OCI-LY7 (cell line): Measurements from ENCODE around the gene DSCAM. TPM values are rescaled to one million over a fixed set of nuclear protein-coding genes. Genes with fewer than 3 reads are reported as not detected.

Experiments
- BruUV-seq: library from RNA; stranded (reverse); fragments of 400-500 nt; replicated peaks from 2 replicates; lab custom pipeline; 2021; lab: Mats Ljungman, UMichigan
- CTCF ChIA-PET: fragments of 300-600 bp; sonication (Branson Sonifier 250); formaldehyde crosslinking; loops from one replicate; lab custom pipeline; 2022; ENCODE audit warnings: antibody characterized with exemption; ENCODE audit not compliant: unreplicated experiment; lab: Charles Lee
- POLR2A ChIA-PET: fragments of 300-600 bp; sonication (Branson Sonifier 250); formaldehyde crosslinking; loops from one replicate; lab custom pipeline; 2022; ENCODE audit warnings: antibody characterized with exemption; lab: Charles Lee
- DNase-seq: peaks from one replicate; pipeline ENCODE4 v3.0.0-alpha.2; 2015; ENCODE audit warnings: low spot score
- H2AFZ ChIP-seq: fragments of 200-600 bp; sonication (generic), shearing (Covaris generic); 2 replicates; pipeline ENCODE4 v1.6.1; 2014; ENCODE audit warnings: mild to moderate bottlenecking, antibody characterized with exemption, low read length, moderate library complexity
- H3K27ac ChIP-seq: fragments of 200-600 bp; sonication (generic); 2 replicates; pipeline ENCODE4 v1.5.1; 2014; ENCODE audit warnings: mixed run types, low read depth, mild to moderate bottlenecking, moderate library complexity, low read length, inconsistent platforms; ENCODE audit not compliant: poor library complexity, severe bottlenecking
- H3K36me3 ChIP-seq: fragments of 200-600 bp; sonication (generic); 2 replicates; pipeline ENCODE4 v1.6.1; 2014; ENCODE audit warnings: mild to moderate bottlenecking, antibody characterized with exemption, low read length, moderate library complexity, mixed read lengths; ENCODE audit not compliant: insufficient read depth
- H3K4me1 ChIP-seq: fragments of 200-600 bp; sonication (generic); 2 replicates; pipeline ENCODE4 v1.5.1; 2014; ENCODE audit warnings: mild to moderate bottlenecking, low read length; ENCODE audit not compliant: insufficient read depth, poor library complexity, severe bottlenecking
- H3K4me2 ChIP-seq: fragments of 200-600 bp; sonication (generic); 2 replicates; pipeline ENCODE4 v1.6.1; 2014; ENCODE audit warnings: mild to moderate bottlenecking, low read length
- H3K4me3 ChIP-seq: fragments of 200-600 bp; sonication (generic); 2 replicates; pipeline ENCODE4 v1.5.1; 2014; ENCODE audit warnings: mild to moderate bottlenecking, low read depth, low read length; ENCODE audit not compliant: poor library complexity, severe bottlenecking
- H3K79me2 ChIP-seq: fragments of 200-600 bp; sonication (generic); 2 replicates; pipeline ENCODE4 v1.6.1; 2016; ENCODE audit warnings: low read depth, mild to moderate bottlenecking, low read length, moderate library complexity, mixed read lengths; ENCODE audit not compliant: insufficient read depth
- H3K9me2 ChIP-seq: fragments of 200-600 bp; sonication (generic); 2 replicates; pipeline ENCODE4 v1.6.1; 2016; ENCODE audit warnings: mild to moderate bottlenecking, low read length, mixed read lengths; ENCODE audit not compliant: insufficient read depth
- H3K9me3 ChIP-seq: fragments of 200-600 bp; sonication (generic); 2 replicates; pipeline ENCODE4 v1.6.1; 2014; ENCODE audit warnings: mild to moderate bottlenecking, mixed run types, low read length, mixed read lengths
- H4K20me1 ChIP-seq: fragments of 200-600 bp; sonication (generic); 2 replicates; pipeline ENCODE4 v1.6.1; 2014; ENCODE audit warnings: mild to moderate bottlenecking, antibody characterized with exemption, low read length, moderate library complexity, mixed read lengths; ENCODE audit not compliant: insufficient read depth
- EZH2phosphoT487 ChIP-seq: fragments of 200-600 bp; sonication (generic); IDR thresholded peaks from 2 replicates; pipeline ENCODE4 v1.6.1; 2018; ENCODE audit warnings: low read depth, borderline replicate concordance, mild to moderate bottlenecking, mixed run types, antibody characterized with exemption, low read length, moderate library complexity, mixed read lengths
- intact Hi-C: fragments of 100-400 bp; cut with micrococcal nuclease; formaldehyde crosslinking; loops from one replicate; pipeline ENCODE4 v1.10.0; 2022; ENCODE audit not compliant: unreplicated experiment
- total RNA-seq, 2 experiments: library from RNA; depleted of rRNA in 1 of 2; stranded (reverse); fragments of >200 nt in 1 of 2; shearing (Covaris generic) in 1 of 2; gene quantifications; 2 replicates each; pipeline ENCODE4 v1.2.3, GENCODE V29; 2014 to 2022
- TF ChIP-seq, protein P1 (sequence below): fragments of 200-600 bp; sonication (generic); conservative IDR thresholded peaks from 2 replicates; pipeline ENCODE4 v1.5.1; 2014; ENCODE audit warnings: mild to moderate bottlenecking, antibody characterized with exemption, low read length, moderate library complexity, mixed read lengths

DSCAM gene
- total RNA-seq, 2 experiments from 2014 or later = not detected

DNA sequence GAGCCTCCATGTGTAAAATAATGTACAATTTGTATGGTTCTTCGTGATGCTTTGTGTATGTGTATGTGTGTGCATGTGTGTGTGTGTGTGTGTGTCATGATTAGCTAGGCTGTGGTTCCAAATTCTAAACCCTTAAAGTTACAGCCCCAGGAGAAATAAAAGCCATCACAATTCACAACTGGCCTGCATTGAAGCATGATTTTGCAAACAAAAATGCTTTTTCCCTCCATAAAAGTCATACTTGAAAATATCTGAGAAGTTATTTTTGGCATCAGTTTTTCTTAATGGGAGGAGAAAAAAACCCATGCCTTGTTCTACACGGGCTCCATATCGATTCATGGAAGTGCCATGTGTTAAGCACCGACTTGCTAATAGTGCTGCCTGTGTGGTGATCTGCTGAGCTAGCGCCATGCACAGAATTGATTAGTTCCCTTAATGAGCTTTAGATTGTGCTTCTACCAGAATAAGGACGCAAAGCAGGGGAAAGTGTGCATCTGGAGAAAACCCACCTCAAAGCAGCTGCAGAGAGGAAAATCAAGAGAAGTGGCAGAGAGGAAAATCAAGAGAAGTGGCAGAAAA lies 207.3 kb downstream of the DSCAM start:
- no peaks in the 10 kb centered on the region for H4K20me1 ChIP-seq
- no peaks in the 10 kb centered on the region for H3K79me2 ChIP-seq
- 0 out of 2 replicates have a peak, but pooled peaks cover 7% of the 10 kb centered on the region for H3K9me3 ChIP-seq
- H3K4me3 ChIP-seq = no peak overlapping the region
- no peaks in the 10 kb centered on the region for H3K36me3 ChIP-seq
- no peak overlapping the region for H3K27ac ChIP-seq
- no TSS peak for BruUV-seq
- no peak for DNase-seq
- no peaks in the 10 kb centered on the region for H3K4me1 ChIP-seq
- ChIA-PET CTCF (no interaction called here), POLR2A (interaction anchor here (0.6 kb wide), 1 partner anchor 55 kb away, joined by 3 read pairs; no protein-coding TSS in a partner anchor)
- intact Hi-C loops = no loop called here
- H3K9me2 ChIP-seq = no peaks in the 10 kb centered on the region
- TF ChIP-seq, protein P1, sequence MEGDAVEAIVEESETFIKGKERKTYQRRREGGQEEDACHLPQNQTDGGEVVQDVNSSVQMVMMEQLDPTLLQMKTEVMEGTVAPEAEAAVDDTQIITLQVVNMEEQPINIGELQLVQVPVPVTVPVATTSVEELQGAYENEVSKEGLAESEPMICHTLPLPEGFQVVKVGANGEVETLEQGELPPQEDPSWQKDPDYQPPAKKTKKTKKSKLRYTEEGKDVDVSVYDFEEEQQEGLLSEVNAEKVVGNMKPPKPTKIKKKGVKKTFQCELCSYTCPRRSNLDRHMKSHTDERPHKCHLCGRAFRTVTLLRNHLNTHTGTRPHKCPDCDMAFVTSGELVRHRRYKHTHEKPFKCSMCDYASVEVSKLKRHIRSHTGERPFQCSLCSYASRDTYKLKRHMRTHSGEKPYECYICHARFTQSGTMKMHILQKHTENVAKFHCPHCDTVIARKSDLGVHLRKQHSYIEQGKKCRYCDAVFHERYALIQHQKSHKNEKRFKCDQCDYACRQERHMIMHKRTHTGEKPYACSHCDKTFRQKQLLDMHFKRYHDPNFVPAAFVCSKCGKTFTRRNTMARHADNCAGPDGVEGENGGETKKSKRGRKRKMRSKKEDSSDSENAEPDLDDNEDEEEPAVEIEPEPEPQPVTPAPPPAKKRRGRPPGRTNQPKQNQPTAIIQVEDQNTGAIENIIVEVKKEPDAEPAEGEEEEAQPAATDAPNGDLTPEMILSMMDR = no peak
- TF ChIP-seq EZH2phosphoT487 = no peak
- H3K4me2 ChIP-seq = no peak overlapping the region
- no peak overlapping the region for H2AFZ ChIP-seq

DNA sequence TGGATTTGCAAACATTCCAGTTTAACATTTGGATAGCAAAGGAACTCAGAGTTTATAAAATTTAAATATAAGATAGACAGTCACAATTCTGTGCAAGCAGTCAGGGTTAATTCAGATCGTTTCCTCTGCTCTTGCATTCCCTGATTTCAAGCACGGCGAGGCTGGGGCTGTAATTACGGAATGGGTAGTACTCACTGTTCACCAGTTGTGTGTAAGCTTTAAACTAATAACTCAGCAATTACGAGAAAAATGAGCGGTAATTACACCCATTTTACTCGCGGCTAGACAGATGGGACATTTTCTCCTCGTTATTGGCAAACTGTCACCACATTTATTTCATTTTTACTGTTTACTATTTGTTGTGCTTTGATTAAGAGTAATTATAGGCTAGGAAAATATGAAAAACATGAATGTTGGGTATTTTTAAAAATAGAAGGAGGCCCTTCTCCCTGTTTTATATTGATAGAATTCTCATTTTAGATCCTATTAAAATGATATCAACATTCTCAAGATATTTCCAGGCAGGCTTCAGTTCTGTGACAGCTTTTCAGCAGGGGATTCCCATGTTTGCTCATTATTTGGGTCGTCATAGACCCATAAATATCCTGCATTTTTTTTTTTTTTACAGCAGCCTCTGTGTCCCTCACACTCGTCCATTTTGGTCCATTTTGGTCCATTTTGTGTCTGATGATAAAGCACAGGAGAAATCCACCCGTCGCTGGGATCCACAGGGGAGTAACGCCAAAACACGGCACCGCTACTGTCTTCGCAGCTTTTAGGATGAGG lies 208.3 kb downstream of the DSCAM start:
- ChIA-PET POLR2A (interaction anchor here (0.6 kb wide), 1 partner anchor 346 kb away, joined by 4 read pairs; no protein-coding TSS in a partner anchor), CTCF (no interaction called here)
- Histone ChIP-seq H3K36me3 (no peaks in the 10 kb centered on the region), H3K4me1 (no peaks in the 10 kb centered on the region), H3K79me2 (no peaks in the 10 kb centered on the region), H3K4me2 (no peak overlapping the region), H4K20me1 (no peaks in the 10 kb centered on the region), H3K4me3 (no peak overlapping the region), H3K9me3 (0 out of 2 replicates have a peak, but pooled peaks cover 4% of the 10 kb centered on the region), H3K27ac (no peak overlapping the region), H3K9me2 (no peaks in the 10 kb centered on the region), H2AFZ (no peak overlapping the region)
- TF ChIP-seq EZH2phosphoT487 = no peak
- TF ChIP-seq, protein P1 = no peak
- intact Hi-C loops = no loop called here
- DNase-seq = no peak
- no TSS peak for BruUV-seq

DNA sequence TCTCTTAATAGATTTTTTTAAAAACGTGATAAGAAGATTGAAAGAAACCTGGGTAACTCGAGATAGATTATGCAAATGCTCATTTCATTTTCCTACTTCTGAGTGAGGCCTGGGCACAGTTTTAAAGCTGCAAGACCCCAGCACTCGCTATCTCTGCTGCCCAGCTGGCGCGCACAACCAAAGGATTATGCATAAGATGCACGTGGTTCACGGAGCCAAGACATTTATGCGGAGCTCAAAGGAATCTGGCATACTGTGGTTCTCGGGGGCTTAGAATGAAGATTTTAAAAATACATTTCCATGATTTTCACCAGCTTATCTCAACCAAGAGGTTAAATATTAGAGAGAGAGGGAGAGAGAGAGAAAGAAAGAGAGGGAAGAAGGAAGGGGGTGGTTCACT lies 210.9 kb downstream of the DSCAM start:
- intact Hi-C loops = no loop called here

More for the DNA sequence above, 210.9 kb downstream of the DSCAM start:
- no peaks in the 10 kb centered on the region for H3K9me3 ChIP-seq
- H3K9me2 ChIP-seq = no peaks in the 10 kb centered on the region
- no peak overlapping the region for H2AFZ ChIP-seq
- H3K4me2 ChIP-seq = no peak overlapping the region
- POLR2A ChIA-PET = no interaction called here
- CTCF ChIA-PET = no interaction called here
- no peaks in the 10 kb centered on the region for H3K79me2 ChIP-seq
- H3K36me3 ChIP-seq = no peaks in the 10 kb centered on the region
- no peaks in the 10 kb centered on the region for H4K20me1 ChIP-seq
- no peaks in the 10 kb centered on the region for H3K4me1 ChIP-seq
- no TSS peak for BruUV-seq
- DNase-seq = no peak
- no peak overlapping the region for H3K27ac ChIP-seq
- H3K4me3 ChIP-seq = no peak overlapping the region
- TF ChIP-seq, protein P1 = no peak
- no peak for TF ChIP-seq EZH2phosphoT487
